ENCODE data around the gene COA8.
"Not testable (repeated sequence)": the region's sequence is repeated elsewhere in the genome, so short reads cannot be mapped to it uniquely, and the experiment has no call there.

The COA8 gene

DNA sequence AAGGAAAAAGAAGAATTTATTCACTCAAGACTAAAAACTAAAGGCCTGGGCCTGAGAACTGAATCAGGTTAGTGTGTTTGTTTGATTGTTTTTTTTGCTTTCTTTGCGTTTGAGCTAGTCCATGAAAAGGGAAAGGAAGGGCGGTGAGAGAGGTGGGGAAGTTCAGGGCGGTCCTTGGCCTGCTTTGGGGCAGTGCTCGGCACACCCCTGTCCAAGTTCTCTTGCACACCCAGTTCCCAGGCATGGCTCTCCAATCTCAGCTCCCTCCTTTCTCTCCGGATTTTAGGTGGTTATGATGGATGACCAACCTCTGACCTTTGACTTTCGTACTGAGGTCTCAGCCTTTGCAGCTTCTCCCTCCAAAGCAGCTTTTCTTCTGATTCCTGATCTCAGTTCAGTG lies 11.3 kb downstream of the COA8 start:
- DNase-seq (ENCODE audit: low read depth in 2 of 2): no peak

DNA sequence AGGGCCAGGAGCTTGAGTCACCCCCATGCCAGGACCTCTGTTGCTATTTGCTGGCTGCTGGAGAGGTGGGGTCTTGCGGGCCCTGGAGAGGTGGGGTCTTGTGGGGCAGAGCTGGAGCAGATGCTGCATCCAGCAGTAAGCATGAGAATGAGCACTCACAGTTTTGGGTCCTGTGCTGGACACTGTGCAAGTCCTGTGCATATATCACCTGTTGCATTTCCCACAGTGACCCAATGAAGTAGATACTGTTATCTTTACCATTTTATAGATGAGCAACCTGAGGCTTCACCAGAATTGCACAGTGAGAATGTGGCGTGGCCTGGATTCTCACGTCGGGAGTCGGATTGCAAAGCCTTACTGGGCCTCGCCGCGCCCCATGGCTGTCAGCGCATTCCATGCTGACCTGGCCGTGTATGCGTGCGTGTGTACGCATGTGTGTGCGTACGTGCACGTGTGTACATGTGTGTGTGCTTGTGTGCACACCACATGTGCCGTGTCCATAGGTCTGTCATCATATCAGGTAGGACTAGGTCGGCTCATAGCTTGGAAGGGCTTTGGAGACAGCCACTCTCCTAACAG lies 12.0 kb downstream of the COA8 start:
- DNase-seq (ENCODE audit: low read depth in 2 of 2): no peak

DNA sequence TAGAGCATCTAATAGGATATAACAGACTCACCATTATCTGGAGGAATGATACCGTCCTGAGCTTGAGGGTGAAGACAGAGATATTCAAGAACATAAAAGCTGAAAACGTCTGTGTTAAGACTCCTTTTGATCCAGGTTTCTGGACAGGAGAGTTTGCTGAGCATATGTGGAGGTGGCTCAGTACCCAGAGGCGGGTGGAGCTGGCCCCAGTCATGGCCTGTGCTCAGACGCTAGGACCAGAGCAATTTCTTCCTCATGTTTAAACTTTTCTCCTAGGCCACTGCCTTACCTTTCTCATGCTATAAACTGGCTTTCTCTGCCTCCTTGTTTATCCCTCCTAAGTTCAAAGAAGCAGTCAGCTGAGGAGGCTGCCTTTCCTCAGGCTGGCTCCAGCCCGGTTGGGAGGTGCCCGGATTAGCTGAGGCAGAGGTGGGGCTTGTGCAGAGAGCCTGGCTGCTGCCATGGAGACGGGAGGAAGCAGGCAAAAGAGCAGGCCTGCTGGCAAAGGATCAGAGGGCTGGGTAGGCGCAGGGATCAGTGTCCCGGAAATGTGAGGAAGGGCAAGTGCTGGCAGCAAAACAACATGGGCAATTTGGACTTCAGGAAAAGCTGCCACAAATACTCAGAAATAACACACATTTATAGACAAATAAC lies 13.7 kb downstream of the COA8 start:
- no peak for DNase-seq (ENCODE audit: low read depth in 2 of 2)

DNA sequence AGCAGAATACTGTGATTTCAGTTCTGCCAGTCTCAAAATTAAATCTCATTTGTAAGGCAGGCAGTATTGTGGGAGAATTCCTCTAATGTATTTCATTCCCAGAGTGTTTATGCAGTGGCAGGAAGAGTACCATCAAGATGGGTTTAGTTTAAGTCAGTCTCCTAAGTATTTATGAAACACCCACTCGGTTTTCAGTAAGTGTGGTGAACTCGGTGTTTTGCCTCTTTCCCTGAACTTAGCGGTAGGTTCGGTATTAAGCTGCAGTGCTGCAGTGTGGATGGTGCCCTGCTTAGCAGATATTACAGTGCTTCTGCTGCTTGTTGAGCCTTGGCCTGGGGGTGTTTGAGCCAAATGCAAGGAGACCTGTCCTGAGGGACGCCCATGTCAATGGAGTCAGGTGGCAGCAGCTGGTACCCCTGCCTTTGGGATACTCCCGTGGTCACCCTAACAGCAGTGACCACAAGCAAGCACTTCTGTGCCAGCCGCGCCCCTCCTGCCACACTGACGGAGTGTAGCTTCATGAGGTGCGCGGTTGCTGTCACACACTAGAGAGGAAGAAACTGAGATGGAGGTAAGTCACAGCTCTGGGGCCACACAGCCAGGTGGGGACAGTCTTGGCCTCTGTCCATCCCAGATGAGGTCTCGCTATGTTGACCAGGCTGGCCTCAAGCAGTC lies 15.8 kb downstream of the COA8 start:
- no peak for DNase-seq (ENCODE audit: low read depth in 2 of 2)

DNA sequence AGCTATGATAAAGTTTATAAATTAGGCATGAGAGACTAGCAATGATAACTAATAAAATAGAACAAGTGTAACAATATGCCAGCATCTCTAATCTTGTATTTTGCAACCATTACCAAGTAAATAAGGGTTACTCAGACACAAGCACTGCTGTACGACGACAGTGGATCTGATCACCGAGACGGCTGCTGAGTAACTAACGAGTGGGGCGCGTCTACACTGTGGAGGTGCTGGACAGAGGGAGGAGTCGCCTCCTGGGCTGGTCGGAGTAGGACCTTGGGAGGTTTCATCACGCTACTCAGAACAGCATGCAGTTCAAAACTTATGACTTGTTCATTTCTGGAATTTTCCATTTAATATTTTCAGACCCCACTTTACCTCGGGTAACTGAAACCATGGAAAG lies 18.4 kb downstream of the COA8 start:
- DNase-seq (ENCODE audit: low read depth in 2 of 2): no peak

DNA sequence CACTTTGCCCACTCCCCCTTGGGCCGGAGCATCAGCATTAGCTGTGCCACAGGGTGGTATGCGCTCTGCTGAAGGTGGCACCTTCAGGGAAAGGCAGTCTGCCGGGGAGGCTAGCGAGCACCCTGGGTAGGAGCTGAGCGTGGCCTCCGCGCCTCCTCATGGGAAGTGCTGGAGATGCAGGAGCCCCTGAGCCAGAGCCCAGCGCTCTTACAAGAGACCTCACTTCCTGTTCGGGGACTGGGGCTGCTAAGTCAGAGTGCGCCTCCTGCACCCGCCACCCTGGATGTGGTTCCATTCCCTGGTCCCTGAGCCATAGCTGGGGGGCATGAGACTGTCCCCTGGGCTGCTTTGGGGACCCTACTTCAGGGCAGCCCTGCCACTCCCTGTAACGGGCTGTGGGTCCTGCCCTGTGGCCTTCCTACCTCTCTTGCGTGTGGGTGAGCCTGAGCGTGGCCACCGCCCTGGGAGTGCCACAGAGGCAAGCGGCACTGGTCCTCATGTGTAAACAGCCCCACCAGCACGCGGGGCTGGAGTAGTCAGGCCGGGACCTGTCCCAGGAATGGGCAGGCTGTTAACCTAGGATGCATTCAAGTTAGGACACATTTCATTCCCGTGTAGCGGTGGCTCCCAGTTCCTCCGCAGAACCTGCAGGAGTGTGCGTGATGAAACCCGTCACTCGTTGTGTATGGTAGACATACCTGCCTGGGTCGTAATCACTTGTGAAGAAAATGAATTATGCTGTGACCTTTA lies 19.4 kb downstream of the COA8 start:
- no peak for DNase-seq (ENCODE audit: low read depth in 2 of 2)

DNA sequence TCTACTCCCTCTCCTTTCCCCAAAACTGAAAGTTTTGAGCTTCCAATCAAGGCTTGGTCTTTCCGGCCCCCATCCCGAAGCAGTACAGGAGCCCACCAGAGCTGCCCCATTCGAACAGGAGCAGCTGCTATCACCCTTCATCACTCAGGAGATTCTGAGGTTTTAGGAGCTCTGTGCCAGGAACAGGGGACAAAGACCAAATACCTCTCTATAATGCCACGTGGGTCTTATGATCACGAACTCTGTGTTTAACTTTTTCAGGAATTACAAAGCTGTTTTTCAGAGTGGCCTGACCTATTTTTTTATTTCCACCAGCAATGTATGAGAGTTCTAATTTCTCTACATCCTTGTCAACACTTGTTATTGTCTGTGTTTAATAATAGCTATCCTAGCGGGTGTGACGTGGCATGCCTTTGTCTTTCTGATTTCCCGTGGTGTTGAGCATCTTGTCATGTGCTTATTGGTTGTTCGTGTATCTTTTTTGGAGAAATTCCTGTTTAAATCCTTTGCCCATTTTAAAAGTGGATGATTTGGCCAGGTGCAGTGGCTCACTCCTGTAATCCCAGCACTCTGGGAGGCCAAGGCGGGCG lies 21.7 kb downstream of the COA8 start:
- DNase-seq (ENCODE audit: low read depth in 2 of 2): no peak

DNA sequence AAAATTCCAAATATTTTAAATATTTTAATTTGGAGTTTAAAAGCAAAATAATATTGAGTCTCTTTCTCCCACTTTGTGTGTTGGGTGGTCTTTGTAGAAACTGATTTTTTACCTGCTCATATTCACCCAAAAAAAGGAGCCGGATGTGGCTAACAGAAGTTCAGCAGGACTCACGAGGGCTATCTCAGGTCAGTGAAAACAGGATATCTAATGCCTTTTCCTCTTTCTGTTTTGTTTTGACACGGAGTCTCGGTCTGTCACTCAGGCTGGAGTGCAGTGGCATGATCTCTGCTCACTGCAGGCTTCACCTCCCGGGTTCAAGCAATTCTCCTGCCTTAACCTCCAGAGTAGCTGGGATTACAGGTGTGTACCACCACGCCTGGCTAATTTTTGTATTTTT lies 30.8 kb downstream of the COA8 start:
- DNase-seq (ENCODE audit: low read depth in 2 of 2): no peak

DNA sequence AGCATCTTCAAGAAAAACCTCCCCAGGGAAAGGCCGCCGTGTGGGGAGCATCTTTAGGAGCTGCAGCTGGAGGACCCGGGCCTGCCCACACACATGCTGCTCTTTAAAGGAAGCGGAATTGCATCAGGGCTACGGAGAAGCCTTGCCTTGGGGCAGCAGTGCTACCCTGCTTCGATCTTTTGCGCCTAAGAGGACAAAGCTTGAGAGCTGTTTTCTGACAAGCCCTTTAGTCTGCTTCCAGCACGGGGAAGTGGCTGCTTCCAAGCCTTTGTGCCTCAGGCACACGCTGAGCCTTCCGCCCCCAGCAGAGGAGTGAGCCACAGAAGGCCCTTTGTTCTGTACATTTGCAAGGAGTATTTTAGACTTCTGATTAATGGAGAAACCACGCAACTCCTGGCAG lies 31.5 kb downstream of the COA8 start:
- DNase-seq (ENCODE audit: low read depth in 2 of 2): no peak

DNA sequence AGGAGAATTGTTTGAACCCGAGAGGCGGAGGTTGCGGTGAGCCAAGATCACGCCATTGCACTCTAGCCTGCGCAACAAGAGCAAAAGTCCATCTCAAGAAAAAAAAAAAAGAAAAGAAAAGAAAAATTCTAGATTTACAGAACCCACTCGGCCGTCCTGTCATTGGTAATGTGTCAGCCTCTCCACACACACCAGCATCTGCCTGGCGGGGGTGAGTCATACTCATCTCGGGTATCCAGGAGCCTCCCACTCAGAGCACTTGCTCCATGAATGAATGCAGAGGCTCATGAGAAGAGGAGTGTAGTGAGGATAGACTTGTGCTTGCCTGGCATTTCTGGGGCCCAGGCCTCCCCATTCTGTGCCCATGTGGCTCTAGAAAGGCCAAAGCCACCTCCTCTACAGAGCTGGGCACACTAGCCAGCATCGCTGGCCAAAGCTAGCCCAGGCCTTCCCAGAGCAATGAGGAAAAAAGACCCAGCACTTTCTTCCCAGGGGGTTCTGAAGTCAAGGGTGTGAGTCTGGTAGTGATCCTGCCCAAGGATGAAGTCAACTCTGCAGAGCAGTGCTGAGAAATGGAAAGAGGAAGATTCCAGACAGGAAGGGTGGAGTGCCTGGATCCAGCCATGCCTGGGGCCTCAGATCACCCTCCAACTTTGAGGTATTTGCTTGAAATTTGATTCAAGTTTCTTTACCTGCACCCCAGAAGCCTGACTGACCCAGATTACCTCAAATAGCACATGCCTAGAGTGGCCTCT lies 35.0 kb downstream of the COA8 start:
- no peak for DNase-seq (ENCODE audit: low read depth in 2 of 2)

DNA sequence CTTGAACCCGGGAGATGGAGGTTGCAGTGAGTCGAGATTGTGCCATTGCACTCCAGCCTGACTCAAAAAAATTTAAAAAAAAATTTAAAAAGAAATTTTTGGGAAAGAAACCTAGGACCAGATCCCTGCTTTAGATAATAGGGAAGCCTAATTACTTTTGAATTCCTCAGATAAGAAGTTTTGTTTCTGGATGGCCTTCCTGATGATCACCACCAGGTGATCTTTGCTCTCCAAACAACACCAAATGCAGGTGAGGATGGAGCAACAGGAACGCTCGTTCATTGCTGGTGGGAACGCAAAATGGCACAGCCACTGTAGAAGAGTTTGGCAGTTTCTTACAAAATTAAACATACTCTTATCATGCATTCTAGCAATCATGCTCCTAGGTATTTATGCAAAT lies 37.7 kb downstream of the COA8 start:
- no peak for DNase-seq (ENCODE audit: low read depth in 2 of 2)

DNA sequence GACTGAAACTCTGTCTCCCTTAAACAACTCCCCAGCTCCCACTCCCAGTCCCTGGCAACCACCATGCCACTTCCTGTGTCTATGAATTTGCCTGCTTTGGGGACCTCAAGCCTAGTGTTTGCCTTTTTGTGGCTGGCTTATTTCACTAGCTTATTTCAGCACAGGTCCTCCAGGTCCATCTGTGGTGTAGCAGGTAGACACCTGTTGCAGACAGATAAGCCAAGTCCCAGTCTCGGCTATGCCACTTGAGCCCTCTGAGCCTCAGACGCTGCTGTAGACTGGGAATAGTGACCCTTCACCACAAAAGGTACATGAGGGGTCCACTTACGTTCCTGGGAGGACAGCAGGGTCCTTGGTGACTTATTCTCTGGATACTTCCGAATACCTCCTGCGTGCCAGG lies 41.9 kb downstream of the COA8 start:
- no peak for DNase-seq (ENCODE audit: low read depth in 2 of 2)

DNA sequence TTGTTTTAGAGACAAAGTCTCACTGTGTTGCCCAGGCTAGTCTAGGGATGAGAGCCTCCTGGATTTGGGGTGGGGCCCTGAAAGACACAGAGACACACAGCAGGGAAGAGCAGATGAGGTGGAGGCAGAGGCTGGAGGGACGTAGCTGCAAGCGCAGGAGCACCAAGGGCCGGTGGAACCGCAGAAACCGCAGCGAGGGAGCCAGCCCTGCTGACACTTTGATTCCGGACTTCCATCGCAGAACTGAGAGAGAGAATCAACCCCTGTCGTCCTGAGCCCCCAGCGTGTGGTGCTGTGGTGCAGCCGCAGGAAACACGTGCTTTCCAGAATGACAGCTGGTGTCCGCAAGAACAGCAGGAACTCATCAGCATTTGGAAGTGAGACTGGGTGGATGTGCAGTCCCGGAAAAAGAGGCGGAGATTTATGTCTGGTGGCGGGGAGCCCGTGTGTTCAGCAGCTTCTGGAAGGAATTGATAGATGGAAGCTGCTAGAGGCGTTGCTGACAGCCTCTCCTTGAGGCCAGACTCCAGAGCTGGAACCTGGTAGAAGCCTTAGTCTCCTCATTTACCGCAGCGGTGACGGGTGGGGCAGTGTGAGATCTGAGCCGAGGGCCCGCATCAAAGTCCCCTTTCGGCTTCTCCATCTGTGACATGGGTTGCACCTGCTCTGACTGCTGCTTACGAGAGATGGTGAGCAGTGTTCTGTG lies 44.4 kb downstream of the COA8 start:
- no peak for DNase-seq (ENCODE audit: low read depth in 2 of 2)

DNA sequence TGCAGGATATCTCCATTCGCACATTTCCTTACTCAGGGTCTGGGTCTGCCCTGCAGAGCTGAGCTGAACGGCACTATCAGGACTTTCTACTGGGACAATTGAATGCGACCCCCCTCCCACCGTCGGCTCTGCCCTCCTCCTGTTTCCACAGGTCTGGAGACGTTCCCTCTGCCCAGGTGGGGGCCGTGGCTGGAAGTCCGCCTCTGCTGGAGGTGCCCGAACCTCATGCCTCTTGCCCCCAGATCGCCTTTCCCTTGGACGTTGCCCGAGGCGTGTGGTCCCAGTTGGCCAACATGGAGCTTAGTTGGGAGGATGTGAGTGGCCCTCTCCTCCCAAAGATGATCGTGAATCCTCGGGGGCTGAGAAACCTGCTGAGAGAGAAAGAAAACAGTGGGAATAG lies 45.1 kb downstream of the COA8 start:
- no peak for DNase-seq (ENCODE audit: low read depth in 2 of 2)

DNA sequence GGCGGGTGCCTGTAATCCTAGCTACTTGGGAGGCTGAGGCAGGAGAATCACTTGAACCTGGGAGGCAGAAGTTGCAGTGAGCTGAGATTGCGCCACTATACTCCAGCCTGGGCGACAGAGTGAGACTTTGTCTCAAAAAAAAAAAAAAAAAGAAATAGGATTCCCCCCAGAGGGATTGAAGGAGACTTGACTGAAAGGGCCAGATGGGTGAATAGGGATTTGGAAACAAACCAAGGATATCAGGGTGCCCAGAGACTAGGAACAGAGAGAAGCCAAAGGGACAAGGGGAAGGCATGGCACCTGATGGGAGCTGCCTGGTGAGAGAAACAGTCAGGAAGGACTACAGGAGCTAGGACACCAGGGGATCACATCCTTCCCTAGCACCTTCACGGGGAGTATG lies 46.3 kb downstream of the COA8 start:
- DNase-seq (ENCODE audit: low read depth in 2 of 2): not testable (repeated sequence)

DNA sequence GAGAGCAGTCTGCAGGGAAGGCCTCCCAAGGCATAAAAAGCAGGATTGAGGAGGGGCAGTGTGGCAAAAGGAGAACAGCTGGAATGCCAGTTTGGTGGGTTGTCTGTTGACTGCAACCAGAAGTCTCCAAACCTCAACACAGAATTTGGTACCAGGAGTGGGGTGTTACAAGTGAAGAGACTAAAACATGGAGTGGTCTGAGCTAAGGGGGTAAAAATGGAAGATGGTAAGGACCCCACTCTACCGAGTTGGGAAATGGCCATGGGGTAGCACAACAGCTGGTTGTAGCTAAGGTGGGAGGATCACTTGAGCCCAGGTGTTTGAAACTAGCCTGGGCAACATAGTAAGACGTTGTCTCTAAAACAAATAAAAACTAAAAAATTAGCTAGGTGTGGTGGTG lies 48.5 kb downstream of the COA8 start:
- no peak for DNase-seq (ENCODE audit: low read depth in 2 of 2)

DNA sequence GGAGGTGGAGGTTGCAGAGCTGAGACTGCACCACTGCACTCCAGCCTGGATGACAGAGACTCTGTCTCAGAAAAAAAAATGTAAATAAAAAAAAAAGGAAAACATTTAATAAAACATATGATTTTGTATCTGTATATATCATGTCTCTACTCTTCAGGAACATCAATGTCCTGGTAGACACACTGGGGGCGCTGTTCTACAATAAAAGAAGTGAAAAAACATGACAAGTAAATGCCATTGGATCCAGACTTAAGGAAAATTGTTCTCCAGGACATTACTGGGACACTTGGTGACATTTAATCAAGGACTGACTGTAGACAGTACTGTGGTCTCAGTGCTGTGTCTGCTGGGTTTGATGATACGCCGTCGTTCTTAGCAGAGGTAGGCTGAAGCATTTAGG lies 50.8 kb downstream of the COA8 start:
- no peak for DNase-seq (ENCODE audit: low read depth in 2 of 2)

DNA sequence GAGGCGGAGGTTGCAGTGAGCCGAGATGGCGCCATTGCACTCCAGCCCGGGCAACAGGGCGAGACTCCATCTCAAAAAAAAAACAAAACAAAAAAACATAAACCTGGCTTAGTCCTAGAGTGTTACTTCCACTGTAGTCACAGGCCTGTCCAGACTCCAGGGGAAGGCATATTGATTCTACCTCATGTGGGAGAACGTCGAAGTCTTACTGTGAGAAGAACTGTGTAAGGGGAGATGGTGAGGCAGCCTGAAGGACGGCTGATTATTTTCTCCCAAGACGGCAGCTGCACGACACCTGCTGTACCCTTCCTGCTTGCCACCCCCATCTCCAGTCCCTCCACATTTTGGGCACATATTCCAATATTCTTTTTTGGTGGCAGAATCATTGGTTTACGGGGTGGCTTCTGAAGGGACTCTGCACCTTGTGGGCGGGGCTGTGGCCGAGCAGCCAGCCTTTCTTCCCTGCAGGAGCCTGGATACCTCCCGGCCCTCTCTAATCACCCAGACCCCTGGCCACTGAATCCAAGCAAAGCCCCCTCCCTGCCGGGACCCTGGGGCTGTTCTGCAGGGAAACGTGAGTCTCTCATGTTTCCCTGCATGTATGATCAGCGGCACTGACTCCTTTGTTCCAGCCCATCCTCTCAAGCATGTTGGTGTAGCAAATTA lies 54.0 kb downstream of the COA8 start:
- DNase-seq (ENCODE audit: low read depth in 2 of 2): no peak

DNA sequence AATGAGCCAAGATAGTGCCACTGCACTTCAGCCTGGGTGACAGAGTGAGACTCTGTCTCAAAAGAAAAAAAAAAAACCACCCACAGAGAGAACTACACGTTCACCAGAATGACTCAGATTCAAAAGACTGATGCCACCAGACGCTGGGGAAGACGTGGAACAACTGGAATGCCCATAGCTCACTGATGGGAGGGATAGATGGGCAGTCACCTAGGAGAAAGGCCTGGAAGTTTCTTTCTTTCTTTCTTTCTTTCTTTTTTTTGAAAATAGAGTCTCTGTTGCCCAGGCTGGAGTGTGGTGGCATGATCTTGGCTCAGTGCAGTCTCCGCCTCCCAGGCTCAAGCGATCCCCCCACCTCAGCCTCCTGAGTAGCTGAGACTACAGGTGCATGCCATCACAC lies 56.3 kb downstream of the COA8 start:
- DNase-seq (ENCODE audit: low read depth in 2 of 2): no peak

DNA sequence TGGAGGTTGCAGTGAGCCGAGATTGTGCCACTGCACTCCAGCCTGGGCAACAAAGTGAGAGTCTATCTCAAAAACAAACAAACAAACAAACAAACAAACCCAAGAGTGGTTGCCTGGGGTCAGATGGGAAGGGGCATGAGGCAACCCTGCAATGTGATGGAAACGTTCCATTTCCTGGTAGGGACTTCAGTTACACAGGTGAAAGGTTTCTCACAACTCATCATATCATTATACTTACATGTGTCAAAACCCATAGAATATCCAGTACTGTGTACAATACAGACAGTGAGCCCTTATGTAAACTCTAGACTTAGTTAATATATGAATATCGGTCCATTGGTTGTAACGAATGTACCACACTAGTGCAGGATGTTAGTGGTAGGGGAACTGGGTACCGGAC lies 59.1 kb downstream of the COA8 start:
- DNase-seq (ENCODE audit: low read depth in 2 of 2): no peak

DNA sequence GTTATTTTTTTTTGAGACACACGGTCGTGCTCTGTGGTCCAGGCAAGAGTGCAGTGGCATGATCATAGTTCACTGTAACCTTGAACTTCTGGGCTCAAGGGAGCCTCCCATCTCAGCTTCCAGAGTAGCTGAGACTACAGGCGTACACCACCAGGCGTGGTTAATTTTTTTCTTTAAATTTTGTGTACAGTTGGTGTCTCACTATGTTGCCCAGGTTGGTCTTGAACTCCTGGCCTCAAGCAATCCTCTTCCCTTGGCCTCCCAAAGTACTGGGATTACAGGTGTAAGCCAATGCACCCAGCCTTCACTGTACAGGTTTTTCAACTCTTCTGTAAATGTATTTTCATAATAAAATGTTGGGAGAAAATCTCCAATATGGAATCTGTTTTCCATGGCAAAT lies 60.5 kb downstream of the COA8 start:
- DNase-seq (ENCODE audit: low read depth in 2 of 2): no peak
